Endodermal cell (in vitro differentiated cells): ENCODE data around the gene SKA2. TPM values are rescaled to one million over a fixed set of nuclear protein-coding genes. Genes with fewer than 3 reads are reported as not detected.

Source experiments
- DNase-seq: peaks from one replicate; pipeline ENCODE4 v3.0.0-alpha.2; 2017
- H3K27ac ChIP-seq: 2 replicates; pipeline ENCODE4 v1.5.1; 2013; ENCODE audit warnings: mild to moderate bottlenecking, low read depth, low read length, moderate library complexity
- H3K27me3 ChIP-seq: 2 replicates; pipeline ENCODE4 v1.6.1; 2013; ENCODE audit warnings: mild to moderate bottlenecking, low read length, moderate library complexity; ENCODE audit not compliant: insufficient read depth, control insufficient read depth, poor library complexity, severe bottlenecking
- H3K36me3 ChIP-seq: 2 replicates; pipeline ENCODE4 v1.7.0; 2013; ENCODE audit warnings: mild to moderate bottlenecking, low read length, moderate library complexity; ENCODE audit not compliant: control insufficient read depth, insufficient read depth
- H3K4me1 ChIP-seq: one replicate; pipeline ENCODE4 v1.7.0; 2013; ENCODE audit warnings: low read length; ENCODE audit not compliant: control insufficient read depth, insufficient read depth
- H3K4me3 ChIP-seq: 2 replicates; pipeline ENCODE4 v1.5.1; 2013; ENCODE audit warnings: mild to moderate bottlenecking, low read length, moderate library complexity
- H3K9ac ChIP-seq: 2 replicates; pipeline ENCODE4 v1.6.1; 2013; ENCODE audit warnings: mild to moderate bottlenecking, low read length, moderate library complexity; ENCODE audit not compliant: poor library complexity, severe bottlenecking; ENCODE audit errors: extremely low read depth
- H3K9me3 ChIP-seq: 2 replicates; pipeline ENCODE4 v1.6.1; 2013; ENCODE audit warnings: mild to moderate bottlenecking, low read length, moderate library complexity; ENCODE audit not compliant: control insufficient read depth
- H3K27ac Mint-ChIP-seq: 2 replicates; pipeline ENCODE4 v1.8.0; 2020; ENCODE audit warnings: mixed read lengths
- H3K27me3 Mint-ChIP-seq: 2 replicates; pipeline ENCODE4 v1.8.0; 2021; ENCODE audit warnings: mild to moderate bottlenecking, mixed read lengths; ENCODE audit not compliant: insufficient read depth
- H3K36me3 Mint-ChIP-seq: 2 replicates; pipeline ENCODE4 v1.8.0; 2020; ENCODE audit warnings: low read depth, mixed read lengths
- H3K4me1 Mint-ChIP-seq: 2 replicates; pipeline ENCODE4 v1.8.0; 2020; ENCODE audit warnings: mixed read lengths
- H3K4me3 Mint-ChIP-seq: 2 replicates; pipeline ENCODE4 v1.8.0; 2020; ENCODE audit warnings: mild to moderate bottlenecking, moderate library complexity, mixed read lengths
- H3K9me3 Mint-ChIP-seq: 2 replicates; pipeline ENCODE4 v1.8.0; 2020; ENCODE audit warnings: mild to moderate bottlenecking, mixed read lengths
- WGBS, 2 experiments: methylation state at CpG; one replicate each; pipeline versions ENCODE4 v1.1.5 to v1.1.7; 2013; ENCODE audit warnings: missing lambda C conversion rate in 2 of 2, mixed read lengths in 1 of 2; ENCODE audit not compliant: insufficient coverage in 1 of 2, insufficient read length in 1 of 2; 5-methylcytosine and 5-hydroxymethylcytosine counted together
- total RNA-seq, 2 donors: library from RNA; stranded (reverse); fragmentation: NEBNext Ultra II Directional in 1 of 2; extraction: Animal tissue kit (Norgen Biotek cat#: 25700) in 1 of 2; gene quantifications; 2 replicates in 1 of 2; 3 replicates in 1 of 2; pipeline ENCODE4 v1.2.1, GENCODE V29; 2021
- TF ChIP-seq, protein P1 (sequence below): fragments of 200-600 bp; sonication (generic); conservative IDR thresholded peaks from 2 replicates; pipeline ENCODE4 v1.5.0; 2021; ENCODE audit warnings: antibody characterized with exemption, mild to moderate bottlenecking

SKA2 gene
- total RNA-seq, 2 donors from 2014 or later = 62.4 to 67.3 TPM

DNA sequence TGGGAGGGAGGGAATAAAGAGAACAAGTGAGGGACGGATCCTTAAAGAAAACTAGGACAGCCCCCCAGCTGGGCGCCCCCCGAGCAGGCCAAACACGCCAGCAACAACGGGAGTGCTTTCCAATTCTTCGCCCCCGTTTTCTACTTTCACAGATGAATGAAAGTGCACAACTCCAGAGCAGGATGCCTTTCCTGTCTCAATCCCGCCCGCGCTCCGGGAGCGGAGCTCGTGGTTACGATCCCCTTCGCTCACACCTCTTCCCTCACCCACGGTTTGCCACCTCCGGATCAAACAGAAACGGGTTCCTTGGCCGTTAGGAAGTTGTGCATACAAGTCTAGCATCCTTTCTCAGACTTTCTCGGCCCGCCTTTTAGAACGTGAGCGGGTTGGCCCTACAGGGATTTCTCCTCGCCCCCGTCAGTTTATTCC, 680 bp downstream of the SKA2 start:
- H3K4me1 Mint-ChIP-seq = peaks cover 28% of the 10 kb centered on the region
- WGBS, 2 experiments = 0 to 1% methylated on average over 18 to 25 of the region's 25 CpGs
- no peak overlapping the region for H3K27ac Mint-ChIP-seq

DNA sequence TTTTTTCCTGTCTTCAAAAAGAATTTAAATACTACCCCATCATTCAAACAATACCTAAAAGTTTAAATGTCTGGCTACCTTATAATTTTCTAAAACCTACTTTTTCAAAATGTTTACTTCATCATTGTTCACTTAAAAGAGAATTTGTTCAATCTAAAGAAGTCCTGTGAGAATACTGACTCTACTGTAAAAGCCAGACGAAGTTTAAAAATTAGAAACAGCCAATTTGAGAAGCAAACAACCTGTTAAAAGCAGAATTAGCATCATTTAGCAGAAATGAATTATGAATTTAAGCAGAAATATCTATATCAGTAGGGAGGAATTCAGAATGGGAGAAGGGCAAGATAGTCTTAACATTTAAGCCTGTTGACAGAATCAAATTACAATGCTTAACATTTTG, 2.1 kb downstream of the SKA2 start:
- H3K4me3 Mint-ChIP-seq = no peak overlapping the region
- Histone ChIP-seq H3K4me3 (peak overlapping the region; percentile 98), H3K36me3 (peaks cover 17% of the 10 kb centered on the region), H3K4me1 (peaks cover 10% of the 10 kb centered on the region), H3K27me3 (no peaks in the 10 kb centered on the region), H3K9ac (peak overlapping the region; percentile 98), H3K27ac (no peak overlapping the region), H3K9me3 (no peaks in the 10 kb centered on the region)
- no peaks in the 10 kb centered on the region for H3K27me3 Mint-ChIP-seq
- H3K9me3 Mint-ChIP-seq = no peaks in the 10 kb centered on the region
- TF ChIP-seq, protein P1, sequence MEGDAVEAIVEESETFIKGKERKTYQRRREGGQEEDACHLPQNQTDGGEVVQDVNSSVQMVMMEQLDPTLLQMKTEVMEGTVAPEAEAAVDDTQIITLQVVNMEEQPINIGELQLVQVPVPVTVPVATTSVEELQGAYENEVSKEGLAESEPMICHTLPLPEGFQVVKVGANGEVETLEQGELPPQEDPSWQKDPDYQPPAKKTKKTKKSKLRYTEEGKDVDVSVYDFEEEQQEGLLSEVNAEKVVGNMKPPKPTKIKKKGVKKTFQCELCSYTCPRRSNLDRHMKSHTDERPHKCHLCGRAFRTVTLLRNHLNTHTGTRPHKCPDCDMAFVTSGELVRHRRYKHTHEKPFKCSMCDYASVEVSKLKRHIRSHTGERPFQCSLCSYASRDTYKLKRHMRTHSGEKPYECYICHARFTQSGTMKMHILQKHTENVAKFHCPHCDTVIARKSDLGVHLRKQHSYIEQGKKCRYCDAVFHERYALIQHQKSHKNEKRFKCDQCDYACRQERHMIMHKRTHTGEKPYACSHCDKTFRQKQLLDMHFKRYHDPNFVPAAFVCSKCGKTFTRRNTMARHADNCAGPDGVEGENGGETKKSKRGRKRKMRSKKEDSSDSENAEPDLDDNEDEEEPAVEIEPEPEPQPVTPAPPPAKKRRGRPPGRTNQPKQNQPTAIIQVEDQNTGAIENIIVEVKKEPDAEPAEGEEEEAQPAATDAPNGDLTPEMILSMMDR = no peak
- 69% methylated on average over 1 of the region's 1 CpG; no CpG with 5 or more reads in 1 of the 2 experiments for WGBS, 2 experiments
- DNase-seq = no peak
- peaks cover 27% of the 10 kb centered on the region for H3K4me1 Mint-ChIP-seq
- H3K27ac Mint-ChIP-seq = no peak overlapping the region
- H3K36me3 Mint-ChIP-seq = peaks cover 10% of the 10 kb centered on the region

More for the DNA sequence above, 680 bp downstream of the SKA2 start:
- Histone ChIP-seq H3K4me1 (peaks cover 10% of the 10 kb centered on the region), H3K9ac (peak overlapping the region; percentile 98), H3K4me3 (peak overlapping the region; percentile 98), H3K36me3 (peaks cover 11% of the 10 kb centered on the region), H3K27ac (peak overlapping the region; percentile 100), H3K27me3 (no peaks in the 10 kb centered on the region), H3K9me3 (no peaks in the 10 kb centered on the region)
- DNase-seq = peak; percentile 84
- H3K9me3 Mint-ChIP-seq = no peaks in the 10 kb centered on the region
- no peak overlapping the region for H3K4me3 Mint-ChIP-seq
- peaks cover 8% of the 10 kb centered on the region for H3K36me3 Mint-ChIP-seq
- H3K27me3 Mint-ChIP-seq = no peaks in the 10 kb centered on the region
- TF ChIP-seq, protein P1 = no peak

DNA sequence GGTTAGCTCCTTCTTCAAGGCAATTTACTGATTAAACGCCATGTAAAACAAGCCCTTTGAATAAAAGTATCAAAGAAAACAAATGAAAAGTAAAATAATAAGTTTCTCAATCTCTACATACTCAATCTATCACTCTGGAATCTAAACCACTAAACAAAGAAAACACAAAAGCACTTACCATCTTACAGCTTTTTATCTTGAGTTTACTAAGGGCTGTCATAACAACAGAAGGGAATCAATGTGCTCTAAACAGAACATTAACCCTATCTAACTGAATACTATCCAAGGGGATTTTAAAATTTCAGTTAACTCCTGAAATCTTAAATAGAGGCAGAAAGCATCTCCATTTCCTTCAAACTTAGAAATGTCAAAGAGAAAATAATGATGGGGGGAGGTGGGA, 3.4 kb downstream of the SKA2 start:
- whole genome bisulfite sequencing, 2 experiments = 86% methylated on average over 1 of the region's 1 CpG; no CpG with 5 or more reads in 1 of the 2 experiments
- Mint-ChIP-seq H3K4me1 (peaks cover 27% of the 10 kb centered on the region), H3K4me3 (peak overlapping the region; percentile 12), H3K9me3 (no peaks in the 10 kb centered on the region), H3K27ac (peak overlapping the region; percentile 20), H3K27me3 (no peaks in the 10 kb centered on the region), H3K36me3 (peaks cover 14% of the 10 kb centered on the region)
- Histone ChIP-seq H3K27ac (no peak overlapping the region), H3K9me3 (no peaks in the 10 kb centered on the region), H3K4me1 (peaks cover 10% of the 10 kb centered on the region), H3K36me3 (peaks cover 24% of the 10 kb centered on the region), H3K4me3 (peak overlapping the region; percentile 98), H3K9ac (peak overlapping the region; percentile 98), H3K27me3 (no peaks in the 10 kb centered on the region)
- no peak for DNase-seq
- TF ChIP-seq, protein P1 = no peak
